OCI-LY3 (cell line): ENCODE data around the gene PTPRM.

Experiments used
- H2AFZ ChIP-seq: fragments of 200-600, 300-600 bp; shearing (Covaris generic); 2 replicates; pipeline ENCODE4 v1.6.0; 2014; ENCODE audit warnings: antibody characterized with exemption, low read depth, low read length
- H3K27ac ChIP-seq: fragments of 200-600, 300-600 bp; sonication (generic); 2 replicates; pipeline ENCODE4 v1.5.1; 2014; ENCODE audit warnings: mild to moderate bottlenecking, low read length, moderate library complexity, mixed read lengths
- H3K27me3 ChIP-seq: fragments of 200-600, 300-600 bp; sonication (generic); 2 replicates; pipeline ENCODE4 v1.6.1; 2014; ENCODE audit warnings: low read depth, low read length, mixed read lengths
- H3K36me3 ChIP-seq: fragments of 200-600, 300-600 bp; sonication (generic); replicated peaks from 2 replicates; pipeline ENCODE3; 2014; ENCODE audit warnings: low read depth, low read length, mixed read lengths
- H3K4me1 ChIP-seq: fragments of 300-600, 200-600 bp; sonication (generic); 2 replicates; pipeline ENCODE4 v1.6.1; 2014; ENCODE audit warnings: low read length, mixed read lengths
- H3K4me2 ChIP-seq: fragments of 200-600, 300-600 bp; sonication (generic); 2 replicates; pipeline ENCODE4 v1.6.1; 2014; ENCODE audit warnings: low read length, mixed read lengths
- H3K4me3 ChIP-seq: fragments of 300-600, 200-600 bp; sonication (generic); 2 replicates; pipeline ENCODE4 v1.5.1; 2014; ENCODE audit warnings: antibody characterized with exemption, mild to moderate bottlenecking, low read length, moderate library complexity
- H3K79me2 ChIP-seq: fragments of 300-600, 200-600 bp; shearing (Covaris generic); 2 replicates; pipeline ENCODE4 v1.6.1; 2014; ENCODE audit warnings: mild to moderate bottlenecking, low read length, mixed read lengths
- H3K9ac ChIP-seq: fragments of 300-600, 200-600 bp; shearing (Covaris generic); 2 replicates; pipeline ENCODE4 v1.6.0; 2014; ENCODE audit warnings: mild to moderate bottlenecking, low read length, moderate library complexity
- H3K9me3 ChIP-seq: fragments of 200-600, 300-600 bp; shearing (Covaris generic); 2 replicates; pipeline ENCODE4 v1.6.1; 2014; ENCODE audit warnings: low read length, mixed read lengths; ENCODE audit not compliant: insufficient read depth
- H4K20me1 ChIP-seq: fragments of 200-600, 300-600 bp; sonication (generic); 2 replicates; pipeline ENCODE4 v1.6.1; 2016; ENCODE audit warnings: low read length, mixed read lengths; ENCODE audit not compliant: insufficient read depth
- EZH2phosphoT487 ChIP-seq: fragments of 200-600 bp; shearing (Covaris generic); IDR thresholded peaks from 2 replicates; pipeline ENCODE4 v1.6.1; 2018; ENCODE audit warnings: antibody characterized with exemption, mixed run types, low read depth
- TF ChIP-seq, protein P1 (sequence below): fragments of 200-600, 300-600 bp; sonication (generic); IDR thresholded peaks from 2 replicates; pipeline ENCODE4 v1.5.1; 2014; ENCODE audit warnings: antibody characterized with exemption, low read length, low read depth

PTPRM gene

DNA sequence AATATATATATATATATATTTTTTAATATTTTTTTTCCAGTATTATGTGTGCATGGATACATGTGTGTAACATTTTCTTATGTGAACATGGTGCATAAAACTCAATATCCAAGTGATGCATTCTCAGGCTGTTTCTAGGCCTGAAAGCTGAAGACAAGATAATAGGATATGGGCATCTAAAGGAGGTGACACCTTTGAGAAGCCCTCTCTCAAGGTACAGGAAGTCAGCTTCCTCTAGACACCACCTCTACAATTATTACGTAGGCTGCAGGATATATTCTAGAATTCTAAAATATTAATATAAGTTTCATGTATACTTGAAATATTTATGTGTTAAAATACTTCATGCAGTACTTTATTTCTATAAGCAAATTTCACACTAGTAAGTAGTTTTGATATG lies 327.5 kb downstream of the PTPRM start:
- H3K4me1 ChIP-seq = no peaks in the 10 kb centered on the region
- H4K20me1 ChIP-seq = no peaks in the 10 kb centered on the region
- no peaks in the 10 kb centered on the region for H3K27me3 ChIP-seq
- TF ChIP-seq, protein P1, sequence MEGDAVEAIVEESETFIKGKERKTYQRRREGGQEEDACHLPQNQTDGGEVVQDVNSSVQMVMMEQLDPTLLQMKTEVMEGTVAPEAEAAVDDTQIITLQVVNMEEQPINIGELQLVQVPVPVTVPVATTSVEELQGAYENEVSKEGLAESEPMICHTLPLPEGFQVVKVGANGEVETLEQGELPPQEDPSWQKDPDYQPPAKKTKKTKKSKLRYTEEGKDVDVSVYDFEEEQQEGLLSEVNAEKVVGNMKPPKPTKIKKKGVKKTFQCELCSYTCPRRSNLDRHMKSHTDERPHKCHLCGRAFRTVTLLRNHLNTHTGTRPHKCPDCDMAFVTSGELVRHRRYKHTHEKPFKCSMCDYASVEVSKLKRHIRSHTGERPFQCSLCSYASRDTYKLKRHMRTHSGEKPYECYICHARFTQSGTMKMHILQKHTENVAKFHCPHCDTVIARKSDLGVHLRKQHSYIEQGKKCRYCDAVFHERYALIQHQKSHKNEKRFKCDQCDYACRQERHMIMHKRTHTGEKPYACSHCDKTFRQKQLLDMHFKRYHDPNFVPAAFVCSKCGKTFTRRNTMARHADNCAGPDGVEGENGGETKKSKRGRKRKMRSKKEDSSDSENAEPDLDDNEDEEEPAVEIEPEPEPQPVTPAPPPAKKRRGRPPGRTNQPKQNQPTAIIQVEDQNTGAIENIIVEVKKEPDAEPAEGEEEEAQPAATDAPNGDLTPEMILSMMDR = no peak
- TF ChIP-seq EZH2phosphoT487 = no peak
- no peak overlapping the region for H3K4me2 ChIP-seq
- H3K4me3 ChIP-seq = no peak overlapping the region
- H2AFZ ChIP-seq = no peak overlapping the region
- no peaks in the 10 kb centered on the region for H3K79me2 ChIP-seq
- no peak overlapping the region for H3K9ac ChIP-seq
- H3K9me3 ChIP-seq = no peaks in the 10 kb centered on the region
- no peaks in the 10 kb centered on the region for H3K36me3 ChIP-seq
- H3K27ac ChIP-seq = no peak overlapping the region

DNA sequence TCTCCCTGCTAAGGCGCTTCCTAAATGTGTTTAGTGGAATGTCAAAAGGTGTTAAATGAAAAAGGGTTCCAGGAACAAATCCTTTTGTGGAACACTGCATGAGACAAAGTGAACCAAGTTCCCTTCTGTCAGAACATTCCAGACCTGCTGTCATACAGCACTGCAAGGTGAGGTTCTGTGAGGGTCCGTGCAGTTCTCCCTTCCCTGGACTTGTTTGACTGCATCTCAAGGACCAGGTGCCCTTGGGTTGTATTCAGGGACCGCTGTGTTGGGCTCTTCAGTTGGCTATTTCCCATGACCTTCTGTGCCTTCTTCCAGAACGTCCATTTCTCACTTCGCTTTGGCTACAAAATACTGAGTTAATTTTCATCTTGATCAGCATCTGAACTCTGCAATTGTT lies 328.2 kb downstream of the PTPRM start:
- no peak overlapping the region for H3K4me3 ChIP-seq
- no peak for TF ChIP-seq EZH2phosphoT487
- TF ChIP-seq, protein P1 = no peak
- no peaks in the 10 kb centered on the region for H3K4me1 ChIP-seq
- no peak overlapping the region for H3K9ac ChIP-seq
- H2AFZ ChIP-seq = no peak overlapping the region
- H4K20me1 ChIP-seq = no peaks in the 10 kb centered on the region
- H3K9me3 ChIP-seq = no peaks in the 10 kb centered on the region
- H3K36me3 ChIP-seq = no peaks in the 10 kb centered on the region
- H3K27ac ChIP-seq = no peak overlapping the region
- H3K4me2 ChIP-seq = no peak overlapping the region
- no peaks in the 10 kb centered on the region for H3K27me3 ChIP-seq
- no peaks in the 10 kb centered on the region for H3K79me2 ChIP-seq

DNA sequence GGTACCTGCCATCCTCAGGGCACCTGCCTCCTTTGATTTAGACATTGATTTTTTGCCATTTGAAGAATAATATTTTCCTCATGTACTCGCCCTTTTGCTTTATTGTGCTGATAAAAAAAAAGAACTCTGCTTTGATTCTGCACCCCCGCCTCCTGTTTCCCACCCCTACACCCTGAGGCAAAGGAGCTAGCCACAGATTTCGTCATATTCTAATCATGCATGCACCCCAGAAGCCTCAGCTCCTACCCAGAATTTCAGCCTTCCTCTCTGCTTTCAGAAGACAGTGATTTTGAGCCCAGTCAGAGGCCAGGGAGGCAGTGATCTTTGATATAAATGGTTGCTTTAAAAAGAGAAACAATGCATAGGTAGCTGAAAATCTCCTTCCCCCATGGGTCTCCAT lies 329.0 kb downstream of the PTPRM start:
- Histone ChIP-seq H4K20me1 (no peaks in the 10 kb centered on the region), H3K27ac (no peak overlapping the region), H3K4me2 (no peak overlapping the region), H3K9ac (no peak overlapping the region), H3K36me3 (no peaks in the 10 kb centered on the region), H3K79me2 (no peaks in the 10 kb centered on the region), H3K4me1 (no peaks in the 10 kb centered on the region), H3K9me3 (no peaks in the 10 kb centered on the region), H2AFZ (no peak overlapping the region), H3K4me3 (no peak overlapping the region), H3K27me3 (no peaks in the 10 kb centered on the region)
- no peak for TF ChIP-seq EZH2phosphoT487
- TF ChIP-seq, protein P1 = no peak

DNA sequence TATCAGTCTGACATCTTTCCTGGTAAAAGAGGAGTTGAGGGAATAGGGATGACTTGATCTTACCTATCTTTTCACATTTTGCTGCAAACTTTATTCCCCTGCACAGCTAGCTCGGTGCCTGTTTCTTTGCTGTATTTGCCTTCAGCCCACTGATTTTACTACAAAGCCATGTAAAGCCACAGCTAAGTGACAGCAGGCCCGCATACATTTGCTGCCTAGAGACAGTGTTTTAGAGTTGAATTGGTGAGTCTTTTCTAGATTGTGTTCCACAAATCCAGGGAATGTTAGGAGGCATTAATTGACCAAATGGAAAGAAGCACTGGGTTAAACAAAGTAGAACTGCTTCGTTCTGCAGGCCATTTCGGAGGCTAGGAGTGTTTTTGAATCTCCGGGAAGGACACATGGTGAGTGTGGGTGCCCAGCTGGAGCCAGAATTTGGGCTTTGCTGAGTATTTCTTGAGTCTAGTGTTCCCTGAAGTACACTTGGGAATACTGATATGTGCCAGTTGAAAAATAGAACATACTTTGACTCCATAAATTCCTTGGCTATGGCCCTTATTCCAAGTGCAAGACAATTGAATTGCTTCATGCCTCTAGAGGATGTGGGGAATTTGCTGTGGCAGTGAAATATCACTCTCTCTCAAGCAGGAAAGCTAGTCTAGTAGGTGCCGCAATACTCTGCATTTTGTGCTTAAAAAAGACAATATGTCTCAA lies 329.8 kb downstream of the PTPRM start:
- H3K4me1 ChIP-seq = no peaks in the 10 kb centered on the region
- no peak overlapping the region for H3K4me2 ChIP-seq
- no peak overlapping the region for H3K4me3 ChIP-seq
- no peaks in the 10 kb centered on the region for H3K79me2 ChIP-seq
- no peaks in the 10 kb centered on the region for H3K36me3 ChIP-seq
- no peak for TF ChIP-seq EZH2phosphoT487
- TF ChIP-seq, protein P1 = no peak
- no peaks in the 10 kb centered on the region for H3K9me3 ChIP-seq
- H3K27me3 ChIP-seq = no peaks in the 10 kb centered on the region
- no peak overlapping the region for H3K27ac ChIP-seq
- no peak overlapping the region for H2AFZ ChIP-seq
- no peak overlapping the region for H3K9ac ChIP-seq
- no peaks in the 10 kb centered on the region for H4K20me1 ChIP-seq
